HepG2 (cell line): Measurements from ENCODE around the gene RSAD2. TPM values are rescaled to one million over a fixed set of nuclear protein-coding genes. Genes with fewer than 3 reads are reported as not detected.

ENCODE experiments used
- AKAP8 ChIP-seq: sonication (generic); formaldehyde crosslinking; IDR thresholded peaks from 2 replicates; pipeline ENCODE4 v1.5.1; 2020; ENCODE audit warnings: mild to moderate bottlenecking, missing genetic modification reagents
- DR1 ChIP-seq: sonication (generic); formaldehyde crosslinking; IDR thresholded peaks from 2 replicates; pipeline ENCODE4 v1.8.0; 2021; ENCODE audit warnings: mild to moderate bottlenecking, missing genetic modification reagents, inconsistent platforms
- ISX ChIP-seq: sonication (generic); formaldehyde crosslinking; conservative IDR thresholded peaks from 2 replicates; pipeline ENCODE4 v1.5.0; 2020; ENCODE audit warnings: missing genetic modification reagents
- KDM4B ChIP-seq: sonication (generic); formaldehyde crosslinking; IDR thresholded peaks from 2 replicates; pipeline ENCODE4 v1.4.0; 2020; ENCODE audit warnings: missing genetic modification reagents
- MIER2 ChIP-seq: IDR thresholded peaks from 2 replicates; pipeline ENCODE4 v1.6.1; 2016; ENCODE audit warnings: missing biosample characterization, missing genetic modification reagents
- NFKBIZ ChIP-seq: IDR thresholded peaks from 2 replicates; pipeline ENCODE4 v1.6.1; 2018; ENCODE audit warnings: missing genetic modification reagents, missing compliant biosample characterization
- NR2C2 ChIP-seq: sonication (generic); formaldehyde crosslinking; IDR thresholded peaks from 2 replicates; pipeline ENCODE4 v1.4.0; 2020; ENCODE audit warnings: missing genetic modification reagents, mild to moderate bottlenecking, moderate library complexity, borderline replicate concordance
- PHF21A ChIP-seq: sonication (generic); formaldehyde crosslinking; IDR thresholded peaks from 2 replicates; pipeline ENCODE4 v1.5.0; 2020; ENCODE audit warnings: mild to moderate bottlenecking, missing genetic modification reagents
- RFXAP ChIP-seq: sonication (generic); formaldehyde crosslinking; IDR thresholded peaks from 2 replicates; pipeline ENCODE4 v1.4.0; 2020; ENCODE audit warnings: missing genetic modification reagents, borderline replicate concordance
- ZBTB42 ChIP-seq: sonication (generic); formaldehyde crosslinking; IDR thresholded peaks from 2 replicates; pipeline ENCODE4 v1.5.0; 2020; ENCODE audit warnings: mild to moderate bottlenecking, missing genetic modification reagents
- ZKSCAN1 ChIP-seq: fragments of 150-350 bp; IDR thresholded peaks from 2 replicates; pipeline ENCODE4 v1.6.1; 2014; ENCODE audit warnings: low read length
- ZNF235 ChIP-seq: sonication (generic); formaldehyde crosslinking; IDR thresholded peaks from 2 replicates; pipeline ENCODE4 v1.8.1; 2023; ENCODE audit warnings: mild to moderate bottlenecking, missing genetic modification reagents, borderline replicate concordance
- ZNF430 ChIP-seq: sonication (generic); formaldehyde crosslinking; IDR thresholded peaks from 2 replicates; pipeline ENCODE4 v1.9.0; 2021; ENCODE audit warnings: mild to moderate bottlenecking, missing genetic modification reagents
- ZNF460 ChIP-seq: sonication (generic); formaldehyde crosslinking; IDR thresholded peaks from 2 replicates; pipeline ENCODE4 v1.5.1; 2020; ENCODE audit warnings: missing genetic modification reagents, mild to moderate bottlenecking, borderline replicate concordance
- ZNF766 ChIP-seq: sonication (generic); formaldehyde crosslinking; IDR thresholded peaks from 2 replicates; pipeline ENCODE4 v1.5.0; 2020; ENCODE audit warnings: missing genetic modification reagents, borderline replicate concordance
- ZNF788 ChIP-seq: sonication (generic); formaldehyde crosslinking; IDR thresholded peaks from 2 replicates; pipeline ENCODE4 v1.5.0; 2020; ENCODE audit warnings: mild to moderate bottlenecking, missing genetic modification reagents, borderline replicate concordance
- ZNF790 ChIP-seq: sonication (generic); formaldehyde crosslinking; IDR thresholded peaks from 2 replicates; pipeline ENCODE4 v1.8.0; 2022; ENCODE audit warnings: missing genetic modification reagents, mild to moderate bottlenecking, borderline replicate concordance
- polyA plus RNA-seq, 8 experiments: library from polyadenylated mRNA; depleted of rRNA in 3 of 8; stranded (reverse) in 7 of 8; unstranded in 1 of 8; fragments of >200 nt; fragmentation: Illumina TruSeq in 4 of 8; extraction: Trizol in 4 of 8; gene quantifications; 2 replicates each; pipeline versions ENCODE4 v1.2.1 to v1.2.3, GENCODE V29; 2011 to 2016; ENCODE audit warnings: low read depth in 4 of 8, missing spikeins in 1 of 8, mixed read lengths in 1 of 8; ENCODE audit not compliant: insufficient read depth in 1 of 8
- total RNA-seq, 5 experiments: library from RNA; depleted of rRNA; stranded (reverse); fragments of >200 nt; fragmentation: Illumina TruSeq; extraction: Trizol; gene quantifications; 2 replicates each; pipeline ENCODE4 v1.2.3, GENCODE V29; 2016; ENCODE audit warnings: low read depth in 1 of 5
- TF ChIP-seq, protein P1 (sequence below): sonication (generic); formaldehyde crosslinking; IDR thresholded peaks from 2 replicates; pipeline ENCODE4 v1.5.0; 2020; ENCODE audit warnings: missing genetic modification reagents, mild to moderate bottlenecking, borderline replicate concordance
- TF ChIP-seq, protein P2 (sequence below): sonication (generic); formaldehyde crosslinking; IDR thresholded peaks from 2 replicates; pipeline ENCODE4 v1.4.0; 2020; ENCODE audit warnings: missing genetic modification reagents, mild to moderate bottlenecking, borderline replicate concordance
- TF ChIP-seq, protein P3 (sequence below): sonication (generic); IDR thresholded peaks from 2 replicates; pipeline ENCODE4 v1.6.1; 2016; ENCODE audit warnings: low read depth, borderline replicate concordance
- TF ChIP-seq, protein P4 (sequence below): sonication (generic); formaldehyde crosslinking; IDR thresholded peaks from 2 replicates; pipeline ENCODE4 v1.5.0; 2020; ENCODE audit warnings: mild to moderate bottlenecking, missing genetic modification reagents
- TF ChIP-seq, protein P5 (sequence below): sonication (generic); formaldehyde crosslinking; IDR thresholded peaks from 2 replicates; pipeline ENCODE4 v1.8.1; 2022; ENCODE audit warnings: low read depth, mild to moderate bottlenecking, missing genetic modification reagents

The RSAD2 gene
- total and polyA plus RNA-seq, 2 of the 13 experiments (the other 11 are each of a cell fraction or from before 2014, with no cell fraction given) = 0.11 TPM; not detected in 1

DNA sequence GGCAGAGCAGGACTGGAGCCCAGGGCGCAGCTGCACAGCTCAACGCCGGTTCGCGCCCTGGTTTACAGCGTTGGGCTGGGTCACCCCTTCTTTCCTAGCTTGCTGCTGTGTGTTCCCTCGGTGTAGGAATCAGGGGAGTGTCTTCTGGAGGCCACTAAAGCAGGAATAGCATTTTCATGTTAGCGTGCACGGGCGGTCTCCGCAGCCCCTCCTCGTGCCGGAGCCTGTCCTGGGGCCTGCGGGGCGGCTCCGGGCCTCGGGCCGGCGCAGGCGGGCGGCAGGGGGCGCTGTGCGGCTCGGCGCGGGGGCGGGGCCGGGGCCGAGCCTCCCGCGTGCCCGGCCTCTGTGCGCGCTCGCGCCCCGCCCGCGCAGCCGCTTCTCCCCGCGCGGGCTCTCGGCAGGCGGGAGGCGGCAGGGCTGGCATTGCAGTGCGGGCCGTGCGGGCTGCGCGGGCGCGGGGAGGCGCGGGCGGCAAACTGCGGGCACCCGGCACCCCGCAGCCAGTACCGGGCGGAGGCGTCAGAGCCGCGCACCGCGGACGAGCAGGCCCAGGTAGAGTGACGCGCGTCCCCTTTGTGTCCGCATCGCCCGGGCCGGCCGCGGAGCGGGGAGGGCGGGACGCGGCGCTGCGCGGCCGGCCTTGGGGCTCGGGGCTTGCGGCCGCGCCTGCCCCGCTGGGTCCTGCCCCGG lies 39.6 kb downstream of the RSAD2 start, which contains the start of gene RNF144A (continued):
- TF ChIP-seq, protein P1, sequence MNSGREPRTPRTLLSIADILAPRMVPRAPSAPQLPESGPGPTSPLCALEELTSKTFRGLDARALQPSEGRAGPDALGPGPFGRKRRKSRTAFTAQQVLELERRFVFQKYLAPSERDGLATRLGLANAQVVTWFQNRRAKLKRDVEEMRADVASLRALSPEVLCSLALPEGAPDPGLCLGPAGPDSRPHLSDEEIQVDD (CRISPR knock-in tag) = no peak
- no peak for TF ChIP-seq ISX (CRISPR knock-in tag)
- no peak for TF ChIP-seq AKAP8 (CRISPR knock-in tag)
- TF ChIP-seq, protein P2, sequence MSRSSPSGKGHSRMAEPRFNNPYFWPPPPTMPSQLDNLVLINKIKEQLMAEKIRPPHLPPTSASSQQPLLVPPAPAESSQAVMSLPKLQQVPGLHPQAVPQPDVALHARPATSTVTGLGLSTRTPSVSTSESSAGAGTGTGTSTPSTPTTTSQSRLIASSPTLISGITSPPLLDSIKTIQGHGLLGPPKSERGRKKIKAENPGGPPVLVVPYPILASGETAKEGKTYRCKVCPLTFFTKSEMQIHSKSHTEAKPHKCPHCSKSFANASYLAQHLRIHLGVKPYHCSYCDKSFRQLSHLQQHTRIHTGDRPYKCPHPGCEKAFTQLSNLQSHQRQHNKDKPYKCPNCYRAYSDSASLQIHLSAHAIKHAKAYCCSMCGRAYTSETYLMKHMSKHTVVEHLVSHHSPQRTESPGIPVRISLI = no peak
- no peak; the same call in 1 of the 2 replicates for TF ChIP-seq ZNF788 (CRISPR knock-in tag)
- TF ChIP-seq, protein P3, sequence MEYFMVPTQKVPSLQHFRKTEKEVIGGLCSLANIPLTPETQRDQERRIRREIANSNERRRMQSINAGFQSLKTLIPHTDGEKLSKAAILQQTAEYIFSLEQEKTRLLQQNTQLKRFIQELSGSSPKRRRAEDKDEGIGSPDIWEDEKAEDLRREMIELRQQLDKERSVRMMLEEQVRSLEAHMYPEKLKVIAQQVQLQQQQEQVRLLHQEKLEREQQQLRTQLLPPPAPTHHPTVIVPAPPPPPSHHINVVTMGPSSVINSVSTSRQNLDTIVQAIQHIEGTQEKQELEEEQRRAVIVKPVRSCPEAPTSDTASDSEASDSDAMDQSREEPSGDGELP = no peak
- no peak for TF ChIP-seq ZNF460 (CRISPR knock-in tag)
- TF ChIP-seq MIER2 (CRISPR knock-in tag) = no peak
- TF ChIP-seq ZNF235 (CRISPR knock-in tag) = 0 out of 2 replicates have a peak, but pooled peaks have one; percentile 57
- TF ChIP-seq NFKBIZ (CRISPR knock-in tag) = no peak
- TF ChIP-seq PHF21A (CRISPR knock-in tag) = 0 out of 2 replicates have a peak, but pooled peaks have one; percentile 17
- no peak for TF ChIP-seq ZNF430
- no peak for TF ChIP-seq ZBTB42 (CRISPR knock-in tag)
- no peak for TF ChIP-seq ZKSCAN1
- TF ChIP-seq RFXAP = no peak
- no peak for TF ChIP-seq ZNF790 (CRISPR knock-in tag)
- no peak for TF ChIP-seq NR2C2 (CRISPR knock-in tag)
- TF ChIP-seq ZNF766 (CRISPR knock-in tag) = peak; percentile 14; the same call in 1 of the 2 replicates
- TF ChIP-seq, protein P4, sequence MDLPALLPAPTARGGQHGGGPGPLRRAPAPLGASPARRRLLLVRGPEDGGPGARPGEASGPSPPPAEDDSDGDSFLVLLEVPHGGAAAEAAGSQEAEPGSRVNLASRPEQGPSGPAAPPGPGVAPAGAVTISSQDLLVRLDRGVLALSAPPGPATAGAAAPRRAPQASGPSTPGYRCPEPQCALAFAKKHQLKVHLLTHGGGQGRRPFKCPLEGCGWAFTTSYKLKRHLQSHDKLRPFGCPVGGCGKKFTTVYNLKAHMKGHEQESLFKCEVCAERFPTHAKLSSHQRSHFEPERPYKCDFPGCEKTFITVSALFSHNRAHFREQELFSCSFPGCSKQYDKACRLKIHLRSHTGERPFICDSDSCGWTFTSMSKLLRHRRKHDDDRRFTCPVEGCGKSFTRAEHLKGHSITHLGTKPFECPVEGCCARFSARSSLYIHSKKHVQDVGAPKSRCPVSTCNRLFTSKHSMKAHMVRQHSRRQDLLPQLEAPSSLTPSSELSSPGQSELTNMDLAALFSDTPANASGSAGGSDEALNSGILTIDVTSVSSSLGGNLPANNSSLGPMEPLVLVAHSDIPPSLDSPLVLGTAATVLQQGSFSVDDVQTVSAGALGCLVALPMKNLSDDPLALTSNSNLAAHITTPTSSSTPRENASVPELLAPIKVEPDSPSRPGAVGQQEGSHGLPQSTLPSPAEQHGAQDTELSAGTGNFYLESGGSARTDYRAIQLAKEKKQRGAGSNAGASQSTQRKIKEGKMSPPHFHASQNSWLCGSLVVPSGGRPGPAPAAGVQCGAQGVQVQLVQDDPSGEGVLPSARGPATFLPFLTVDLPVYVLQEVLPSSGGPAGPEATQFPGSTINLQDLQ (CRISPR knock-in tag) = 0 out of 2 replicates have a peak, but pooled peaks have one; percentile 59
- no peak for TF ChIP-seq DR1 (CRISPR knock-in tag)
- TF ChIP-seq KDM4B (CRISPR knock-in tag) = no peak
- TF ChIP-seq, protein P5, sequence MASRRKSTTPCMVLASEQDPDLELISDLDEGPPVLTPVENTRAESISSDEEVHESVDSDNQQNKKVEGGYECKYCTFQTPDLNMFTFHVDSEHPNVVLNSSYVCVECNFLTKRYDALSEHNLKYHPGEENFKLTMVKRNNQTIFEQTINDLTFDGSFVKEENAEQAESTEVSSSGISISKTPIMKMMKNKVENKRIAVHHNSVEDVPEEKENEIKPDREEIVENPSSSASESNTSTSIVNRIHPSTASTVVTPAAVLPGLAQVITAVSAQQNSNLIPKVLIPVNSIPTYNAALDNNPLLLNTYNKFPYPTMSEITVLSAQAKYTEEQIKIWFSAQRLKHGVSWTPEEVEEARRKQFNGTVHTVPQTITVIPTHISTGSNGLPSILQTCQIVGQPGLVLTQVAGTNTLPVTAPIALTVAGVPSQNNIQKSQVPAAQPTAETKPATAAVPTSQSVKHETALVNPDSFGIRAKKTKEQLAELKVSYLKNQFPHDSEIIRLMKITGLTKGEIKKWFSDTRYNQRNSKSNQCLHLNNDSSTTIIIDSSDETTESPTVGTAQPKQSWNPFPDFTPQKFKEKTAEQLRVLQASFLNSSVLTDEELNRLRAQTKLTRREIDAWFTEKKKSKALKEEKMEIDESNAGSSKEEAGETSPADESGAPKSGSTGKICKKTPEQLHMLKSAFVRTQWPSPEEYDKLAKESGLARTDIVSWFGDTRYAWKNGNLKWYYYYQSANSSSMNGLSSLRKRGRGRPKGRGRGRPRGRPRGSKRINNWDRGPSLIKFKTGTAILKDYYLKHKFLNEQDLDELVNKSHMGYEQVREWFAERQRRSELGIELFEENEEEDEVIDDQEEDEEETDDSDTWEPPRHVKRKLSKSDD (CRISPR knock-in tag) = no peak
